HL-60 (cell line): ENCODE results near the gene VSTM2B.

Experiments used
- DNase-seq, 2 experiments: peaks; one replicate each; pipeline ENCODE4 v3.0.0-alpha.2; 2010 to 2020; ENCODE audit warnings: low read depth in 1 of 2, low spot score in 1 of 2
- H3K27ac ChIP-seq: fragments of 250-450 bp; sonication (Bioruptor Pico); replicated peaks from 2 replicates; pipeline ENCODE4 v1.5.1; 2020; ENCODE audit warnings: mild to moderate bottlenecking, moderate library complexity
- H3K27me3 ChIP-seq: fragments of 250-450 bp; sonication (Bioruptor Pico); 2 replicates; pipeline ENCODE4 v1.5.1; 2021; ENCODE audit warnings: mild to moderate bottlenecking, moderate library complexity; ENCODE audit not compliant: insufficient read depth, poor library complexity, severe bottlenecking
- H3K4me3 ChIP-seq: replicated peaks from 2 replicates; pipeline ENCODE4 v1.5.1; 2011; ENCODE audit warnings: mild to moderate bottlenecking, control low read depth, low read length; ENCODE audit not compliant: insufficient read depth
- GABPA ChIP-seq: IDR thresholded peaks from 2 replicates; pipeline ENCODE4 v1.6.1; 2012; ENCODE audit warnings: low read depth
- POLR2AphosphoS5 ChIP-seq: IDR thresholded peaks from 2 replicates; pipeline ENCODE4 v1.6.1; 2012; ENCODE audit warnings: low read depth
- SPI1 ChIP-seq: IDR thresholded peaks from 2 replicates; pipeline ENCODE4 v1.6.1; 2012; ENCODE audit warnings: low read depth, mild to moderate bottlenecking, borderline replicate concordance
- TF ChIP-seq, protein P1 (sequence below): IDR thresholded peaks from 2 replicates; pipeline ENCODE4 v1.6.1; 2012; ENCODE audit warnings: low read depth; ENCODE audit not compliant: insufficient replicate concordance
- TF ChIP-seq, protein P2 (sequence below): IDR thresholded peaks from one replicate; pipeline ENCODE4 v1.5.1; 2011; ENCODE audit warnings: low read length, control low read depth, inconsistent platforms; ENCODE audit not compliant: insufficient read depth

VSTM2B gene

DNA sequence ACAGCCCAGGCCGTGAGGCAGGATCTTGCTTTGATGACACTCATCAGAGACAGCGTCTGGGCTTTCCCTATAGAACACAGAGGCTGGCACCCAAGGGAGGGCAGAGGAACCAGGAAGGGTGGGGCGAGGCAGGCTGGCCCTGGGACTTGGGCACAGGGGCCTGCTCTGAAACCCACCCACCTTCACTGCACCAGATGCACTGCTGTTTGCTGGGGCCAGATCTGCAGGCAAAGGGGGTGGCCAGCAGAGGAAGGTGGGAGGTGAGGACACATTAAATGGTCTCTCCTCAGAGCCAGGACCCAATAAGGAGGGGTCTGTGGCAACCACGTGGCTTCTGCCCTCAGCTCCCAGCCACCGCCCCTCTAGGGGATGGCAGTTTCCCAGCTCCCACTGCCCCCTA lies 6.6 kb upstream of the VSTM2B start:
- peaks cover 7% of the 10 kb centered on the region for H3K27me3 ChIP-seq
- TF ChIP-seq, protein P1, sequence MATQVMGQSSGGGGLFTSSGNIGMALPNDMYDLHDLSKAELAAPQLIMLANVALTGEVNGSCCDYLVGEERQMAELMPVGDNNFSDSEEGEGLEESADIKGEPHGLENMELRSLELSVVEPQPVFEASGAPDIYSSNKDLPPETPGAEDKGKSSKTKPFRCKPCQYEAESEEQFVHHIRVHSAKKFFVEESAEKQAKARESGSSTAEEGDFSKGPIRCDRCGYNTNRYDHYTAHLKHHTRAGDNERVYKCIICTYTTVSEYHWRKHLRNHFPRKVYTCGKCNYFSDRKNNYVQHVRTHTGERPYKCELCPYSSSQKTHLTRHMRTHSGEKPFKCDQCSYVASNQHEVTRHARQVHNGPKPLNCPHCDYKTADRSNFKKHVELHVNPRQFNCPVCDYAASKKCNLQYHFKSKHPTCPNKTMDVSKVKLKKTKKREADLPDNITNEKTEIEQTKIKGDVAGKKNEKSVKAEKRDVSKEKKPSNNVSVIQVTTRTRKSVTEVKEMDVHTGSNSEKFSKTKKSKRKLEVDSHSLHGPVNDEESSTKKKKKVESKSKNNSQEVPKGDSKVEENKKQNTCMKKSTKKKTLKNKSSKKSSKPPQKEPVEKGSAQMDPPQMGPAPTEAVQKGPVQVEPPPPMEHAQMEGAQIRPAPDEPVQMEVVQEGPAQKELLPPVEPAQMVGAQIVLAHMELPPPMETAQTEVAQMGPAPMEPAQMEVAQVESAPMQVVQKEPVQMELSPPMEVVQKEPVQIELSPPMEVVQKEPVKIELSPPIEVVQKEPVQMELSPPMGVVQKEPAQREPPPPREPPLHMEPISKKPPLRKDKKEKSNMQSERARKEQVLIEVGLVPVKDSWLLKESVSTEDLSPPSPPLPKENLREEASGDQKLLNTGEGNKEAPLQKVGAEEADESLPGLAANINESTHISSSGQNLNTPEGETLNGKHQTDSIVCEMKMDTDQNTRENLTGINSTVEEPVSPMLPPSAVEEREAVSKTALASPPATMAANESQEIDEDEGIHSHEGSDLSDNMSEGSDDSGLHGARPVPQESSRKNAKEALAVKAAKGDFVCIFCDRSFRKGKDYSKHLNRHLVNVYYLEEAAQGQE, result no peak
- TF ChIP-seq GABPA (no peak), SPI1 (no peak), POLR2AphosphoS5 (no peak)
- TF ChIP-seq, protein P2, sequence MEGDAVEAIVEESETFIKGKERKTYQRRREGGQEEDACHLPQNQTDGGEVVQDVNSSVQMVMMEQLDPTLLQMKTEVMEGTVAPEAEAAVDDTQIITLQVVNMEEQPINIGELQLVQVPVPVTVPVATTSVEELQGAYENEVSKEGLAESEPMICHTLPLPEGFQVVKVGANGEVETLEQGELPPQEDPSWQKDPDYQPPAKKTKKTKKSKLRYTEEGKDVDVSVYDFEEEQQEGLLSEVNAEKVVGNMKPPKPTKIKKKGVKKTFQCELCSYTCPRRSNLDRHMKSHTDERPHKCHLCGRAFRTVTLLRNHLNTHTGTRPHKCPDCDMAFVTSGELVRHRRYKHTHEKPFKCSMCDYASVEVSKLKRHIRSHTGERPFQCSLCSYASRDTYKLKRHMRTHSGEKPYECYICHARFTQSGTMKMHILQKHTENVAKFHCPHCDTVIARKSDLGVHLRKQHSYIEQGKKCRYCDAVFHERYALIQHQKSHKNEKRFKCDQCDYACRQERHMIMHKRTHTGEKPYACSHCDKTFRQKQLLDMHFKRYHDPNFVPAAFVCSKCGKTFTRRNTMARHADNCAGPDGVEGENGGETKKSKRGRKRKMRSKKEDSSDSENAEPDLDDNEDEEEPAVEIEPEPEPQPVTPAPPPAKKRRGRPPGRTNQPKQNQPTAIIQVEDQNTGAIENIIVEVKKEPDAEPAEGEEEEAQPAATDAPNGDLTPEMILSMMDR, result no peak
- H3K27ac ChIP-seq, result no peak overlapping the region
- H3K4me3 ChIP-seq, result no peak overlapping the region
- no peak for DNase-seq

DNA sequence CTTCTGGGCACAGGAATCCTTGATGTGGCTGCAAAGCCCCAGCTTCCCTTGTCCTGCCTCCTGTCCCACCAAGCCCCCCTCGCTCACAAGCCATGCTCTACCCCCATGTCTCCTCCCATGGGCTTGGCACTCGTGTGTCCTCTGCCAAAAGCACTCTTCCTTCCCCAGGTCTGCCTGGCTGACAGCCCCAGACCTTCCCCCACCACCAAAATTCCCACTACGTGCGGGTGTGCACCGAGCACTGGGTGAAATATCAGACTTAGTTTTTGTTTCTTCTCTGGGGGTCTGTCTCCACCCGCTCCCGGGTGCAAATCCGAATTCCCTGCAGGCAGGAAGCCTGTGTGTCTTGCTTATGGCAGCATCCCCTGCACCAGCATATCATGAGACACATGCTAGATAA lies 5.9 kb upstream of the VSTM2B start:
- peaks cover 13% of the 10 kb centered on the region for H3K27me3 ChIP-seq

DNA sequence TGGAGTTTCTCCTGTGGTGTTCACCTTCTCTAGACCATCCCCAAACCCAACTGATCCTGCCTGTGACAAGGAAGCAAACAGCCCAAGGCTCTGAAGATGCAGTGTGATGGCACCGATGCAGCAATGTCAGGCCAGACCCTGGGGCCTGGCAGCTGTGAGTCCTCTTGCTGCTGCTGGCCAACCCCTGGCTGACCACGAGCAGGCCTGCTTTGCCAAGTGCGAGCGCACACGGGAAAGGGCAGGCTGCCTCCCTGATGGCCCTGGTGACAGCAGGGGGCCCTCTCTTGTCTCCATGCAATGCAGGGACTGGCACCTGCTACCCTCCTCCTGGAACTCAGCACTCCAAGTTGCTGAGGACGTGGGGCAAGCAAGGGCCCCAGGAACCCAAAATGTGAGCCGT lies 5.4 kb upstream of the VSTM2B start:
- no peak for DNase-seq
- H3K27ac ChIP-seq, result no peak overlapping the region
- H3K27me3 ChIP-seq, result peaks cover 15% of the 10 kb centered on the region
- no peak overlapping the region for H3K4me3 ChIP-seq
- TF ChIP-seq, protein P1, result no peak
- TF ChIP-seq SPI1 (no peak), POLR2AphosphoS5 (no peak), GABPA (no peak)
- TF ChIP-seq, protein P2, result no peak

More for the DNA sequence above, 5.9 kb upstream of the VSTM2B start:
- no peak overlapping the region for H3K4me3 ChIP-seq
- DNase-seq, result no peak
- no peak for TF ChIP-seq GABPA
- TF ChIP-seq, protein P1, result no peak
- TF ChIP-seq, protein P2, result no peak
- no peak for TF ChIP-seq SPI1
- no peak for TF ChIP-seq POLR2AphosphoS5
- H3K27ac ChIP-seq, result no peak overlapping the region
